Upper lobe of left lung (tissue), 6 donors: ENCODE data around the gene RPL27. TPM values are rescaled to one million over a fixed set of nuclear protein-coding genes. Genes with fewer than 3 reads are reported as not detected.

Experiments used
- ATAC-seq, 2 donors: fragments of 200-7000 bp; cut with Tn5 transposase; one replicate each; pipeline ENCODE4 v1.9.1; 2022; ENCODE audit warnings: mild to moderate bottlenecking in 2 of 2, moderate library complexity in 2 of 2; ENCODE audit not compliant: low FRiP score in 2 of 2
- DNase-seq, 2 donors: peaks; one replicate each; pipeline ENCODE4 v3.0.0-alpha.2; 2019 to 2020
- H3K27ac ChIP-seq, 4 donors: fragments of 200-600 bp; sonication (generic); one replicate each; pipeline ENCODE4 v1.5.1; 2016 to 2019
- H3K27me3 ChIP-seq, 4 donors: fragments of 200-600 bp; sonication (generic); one replicate each; pipeline ENCODE4 v1.5.1; 2017 to 2019
- H3K36me3 ChIP-seq, 4 donors: fragments of 200-600 bp; sonication (generic); one replicate each; pipeline ENCODE4 v1.5.1; 2016 to 2019
- H3K4me1 ChIP-seq, 4 donors: fragments of 200-600 bp; sonication (generic); one replicate each; pipeline ENCODE4 v1.5.1; 2018 to 2019
- H3K4me3 ChIP-seq, 4 donors: fragments of 200-600 bp; sonication (generic); one replicate each; pipeline ENCODE4 v1.5.1; 2017 to 2019; ENCODE audit warnings: mild to moderate bottlenecking in 2 of 4, moderate library complexity in 1 of 4
- H3K9me3 ChIP-seq, 4 donors: fragments of 200-600 bp; sonication (generic); one replicate each; pipeline ENCODE4 v1.5.1; 2018 to 2019
- EP300 ChIP-seq, 4 donors: sonication (generic); formaldehyde crosslinking; IDR thresholded peaks; one replicate each; pipeline ENCODE4 v1.5.1; 2017; ENCODE audit warnings: antibody characterized with exemption in 4 of 4, control low read depth in 2 of 4
- POLR2A ChIP-seq, 4 donors: fragments of 450-650 bp; IDR thresholded peaks; one replicate each; pipeline ENCODE4 v1.5.1; 2016 to 2017; ENCODE audit warnings: antibody characterized with exemption in 4 of 4, mild to moderate bottlenecking in 2 of 4
- POLR2AphosphoS5 ChIP-seq, 2 donors: sonication (generic); formaldehyde crosslinking; IDR thresholded peaks; one replicate each; pipeline ENCODE4 v1.5.1; 2017; ENCODE audit warnings: antibody characterized with exemption in 2 of 2
- WGBS, 2 donors: methylation state at CpG; one replicate each; pipeline ENCODE4 v1.1.5; 2017 to 2018; 5-methylcytosine and 5-hydroxymethylcytosine counted together
- small RNA-seq, 4 donors: library from RNA; depleted of rRNA; stranded (forward); fragments of <200 nt; gene quantifications; one replicate each; pipeline ENCODE3, GENCODE V24; 2016
- total RNA-seq, 6 donors: library from RNA; depleted of rRNA in 4 of 6; stranded (reverse); fragments of >200 nt in 4 of 6; gene quantifications; one replicate each; pipeline versions ENCODE4 v1.1.0 to v1.2.1, GENCODE V29; 2016 to 2021
- TF ChIP-seq, protein P1 (sequence below), 6 experiments: fragments of 450-650 bp in 4 of 6; fragments of 200-600 bp in 2 of 6; sonication (generic) in 2 of 6; IDR thresholded peaks; one replicate each; pipeline ENCODE4 v1.5.1; 2016 to 2019; ENCODE audit warnings: antibody characterized with exemption in 6 of 6
- donor health status: DM: no; HTN: no; CAD: no; lungs with moderate emphysema.
- donor health status: DM: no; HTN: yes; CAD: no; lungs with severe emphysema.

Gene RPL27
- total RNA-seq, 6 donors from 2014 or later, result 534 to 1,192 (median 783) TPM

DNA sequence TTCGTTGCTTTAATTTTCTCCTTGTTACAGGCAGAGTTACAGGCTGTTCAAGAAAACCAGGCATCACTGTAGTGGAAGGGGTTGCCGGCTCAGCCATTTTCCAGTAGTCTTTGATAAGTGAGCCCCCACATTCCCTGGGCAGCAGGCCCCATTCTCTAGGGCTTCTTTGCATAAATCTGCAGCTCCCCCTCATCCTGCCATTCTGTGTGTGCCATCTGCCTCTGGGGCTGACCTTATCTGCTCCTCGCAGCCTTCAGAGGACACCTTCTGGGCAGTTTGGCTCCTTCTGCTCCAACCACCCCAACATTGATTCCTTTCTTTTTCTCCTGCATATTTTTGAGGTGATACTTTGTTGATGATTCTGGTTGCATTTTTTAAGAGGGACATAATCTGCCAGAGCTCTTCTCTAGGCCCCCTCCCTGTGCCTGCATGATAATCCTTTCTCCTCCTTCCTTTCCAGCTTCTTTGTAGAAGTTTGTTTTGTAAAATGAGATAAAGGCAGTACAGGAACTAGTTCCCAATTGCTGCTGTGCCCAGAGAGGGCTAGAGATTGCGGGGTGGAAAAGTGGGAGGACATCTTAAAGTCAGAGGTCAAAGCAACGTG lies 43.9 kb downstream of the RPL27 start:
- TF ChIP-seq POLR2AphosphoS5 (IDR thresholded peaks at IDR 0.05) (no peak), POLR2A (IDR thresholded peaks at IDR 0.05) (no peak), EP300 (IDR thresholded peaks at IDR 0.05) (no peak)
- TF ChIP-seq, protein P1, sequence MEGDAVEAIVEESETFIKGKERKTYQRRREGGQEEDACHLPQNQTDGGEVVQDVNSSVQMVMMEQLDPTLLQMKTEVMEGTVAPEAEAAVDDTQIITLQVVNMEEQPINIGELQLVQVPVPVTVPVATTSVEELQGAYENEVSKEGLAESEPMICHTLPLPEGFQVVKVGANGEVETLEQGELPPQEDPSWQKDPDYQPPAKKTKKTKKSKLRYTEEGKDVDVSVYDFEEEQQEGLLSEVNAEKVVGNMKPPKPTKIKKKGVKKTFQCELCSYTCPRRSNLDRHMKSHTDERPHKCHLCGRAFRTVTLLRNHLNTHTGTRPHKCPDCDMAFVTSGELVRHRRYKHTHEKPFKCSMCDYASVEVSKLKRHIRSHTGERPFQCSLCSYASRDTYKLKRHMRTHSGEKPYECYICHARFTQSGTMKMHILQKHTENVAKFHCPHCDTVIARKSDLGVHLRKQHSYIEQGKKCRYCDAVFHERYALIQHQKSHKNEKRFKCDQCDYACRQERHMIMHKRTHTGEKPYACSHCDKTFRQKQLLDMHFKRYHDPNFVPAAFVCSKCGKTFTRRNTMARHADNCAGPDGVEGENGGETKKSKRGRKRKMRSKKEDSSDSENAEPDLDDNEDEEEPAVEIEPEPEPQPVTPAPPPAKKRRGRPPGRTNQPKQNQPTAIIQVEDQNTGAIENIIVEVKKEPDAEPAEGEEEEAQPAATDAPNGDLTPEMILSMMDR (IDR thresholded peaks at IDR 0.05), result no peak
- Histone ChIP-seq H3K36me3 (no peaks in the 10 kb centered on the region), H3K9me3 (no peaks in the 10 kb centered on the region), H3K27ac (no peak overlapping the region), H3K4me3 (no peak overlapping the region), H3K4me1 (no peaks in the 10 kb centered on the region), H3K27me3 (no peaks in the 10 kb centered on the region)
- ATAC-seq, result no peak
- 84 to 86% methylated on average over 5 of the region's 5 CpGs for WGBS, 2 donors
- DNase-seq, result no peak

DNA sequence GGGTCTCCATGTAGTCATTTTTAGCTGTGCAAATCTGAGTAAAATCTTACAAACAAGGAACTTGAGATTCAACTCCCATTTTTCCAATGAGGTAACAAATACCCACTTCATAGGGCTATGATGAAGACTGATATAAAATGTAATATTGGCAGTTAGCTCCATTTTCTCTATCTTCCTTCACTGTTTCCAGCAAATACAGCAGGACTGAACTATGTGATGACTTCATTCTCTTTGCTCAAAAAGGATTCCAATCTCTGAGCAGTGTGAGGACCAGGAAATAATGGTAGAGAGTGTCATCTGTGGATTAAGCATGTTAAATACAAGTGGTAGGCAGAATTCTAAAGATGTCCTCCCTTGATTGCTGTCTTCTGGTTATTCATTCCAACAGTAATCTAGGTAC lies 45.1 kb downstream of the RPL27 start:
- no peaks in the 10 kb centered on the region for H3K9me3 ChIP-seq
- ATAC-seq, result peak in 1 of 2 donors; percentile 61
- TF ChIP-seq POLR2A (IDR thresholded peaks at IDR 0.05) (no peak), POLR2AphosphoS5 (IDR thresholded peaks at IDR 0.05) (no peak), EP300 (IDR thresholded peaks at IDR 0.05) (no peak)
- TF ChIP-seq, protein P1 (IDR thresholded peaks at IDR 0.05), result no peak

DNA sequence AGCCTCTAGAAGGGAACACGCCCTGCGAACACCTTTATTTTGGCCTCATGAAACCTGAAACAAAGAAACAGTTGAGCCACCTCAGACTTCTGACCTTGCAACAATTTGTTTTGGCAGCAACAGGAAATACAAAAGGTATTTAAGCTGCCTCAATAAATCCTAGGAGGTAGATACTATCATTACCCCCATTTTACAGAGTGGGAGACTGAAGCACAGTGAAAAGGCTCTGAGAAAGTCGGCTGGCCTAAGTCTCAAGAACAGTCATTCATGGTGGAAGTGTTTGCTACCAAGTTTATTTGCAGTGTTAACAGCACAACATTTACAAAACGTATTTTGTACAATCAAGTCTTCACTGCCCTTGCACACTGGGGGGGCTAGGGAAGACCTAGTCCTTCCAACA lies 45.8 kb downstream of the RPL27 start:
- TF ChIP-seq POLR2AphosphoS5 (IDR thresholded peaks at IDR 0.05), result no peak
- no peak for TF ChIP-seq POLR2A (IDR thresholded peaks at IDR 0.05)
- TF ChIP-seq, protein P1 (IDR thresholded peaks at IDR 0.05), result no peak
- no peak for TF ChIP-seq EP300 (IDR thresholded peaks at IDR 0.05)
- Histone ChIP-seq H3K27me3 (no peaks in the 10 kb centered on the region), H3K4me1 (no peaks in the 10 kb centered on the region), H3K36me3 (no peaks in the 10 kb centered on the region), H3K4me3 (no peak overlapping the region), H3K27ac (no peak overlapping the region), H3K9me3 (no peaks in the 10 kb centered on the region)
- no peak for DNase-seq
- ATAC-seq, result no peak
- WGBS, 2 donors, result 88 to 95% methylated on average over 4 of the region's 4 CpGs

More for the DNA sequence above, 45.1 kb downstream of the RPL27 start:
- H3K36me3 ChIP-seq, result no peaks in the 10 kb centered on the region
- no peaks in the 10 kb centered on the region for H3K27me3 ChIP-seq
- H3K4me3 ChIP-seq, result no peak overlapping the region
- no peaks in the 10 kb centered on the region for H3K4me1 ChIP-seq
- H3K27ac ChIP-seq, result no peak overlapping the region
- no peak for DNase-seq

DNA sequence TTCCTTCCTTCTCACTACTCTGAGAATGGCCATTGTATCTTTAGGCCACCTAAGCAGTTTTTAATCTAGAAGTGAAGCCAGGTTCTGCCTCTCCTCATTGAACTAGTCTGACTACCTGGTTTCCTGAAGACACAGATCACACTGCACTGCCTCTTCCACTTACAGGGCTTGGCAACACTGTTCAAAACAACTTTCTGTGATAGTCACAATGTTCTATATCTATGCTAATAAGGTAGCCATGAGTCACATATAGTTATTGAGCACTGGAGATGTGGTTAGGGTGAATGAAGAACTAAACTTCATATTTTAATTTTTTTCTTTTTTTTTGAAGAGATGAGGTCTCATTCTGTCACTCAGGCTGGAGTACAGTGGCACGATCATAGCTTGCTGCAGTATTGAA lies 53.8 kb downstream of the RPL27 start:
- no peaks in the 10 kb centered on the region for H3K36me3 ChIP-seq
- TF ChIP-seq POLR2A (IDR thresholded peaks at IDR 0.05) (no peak), POLR2AphosphoS5 (IDR thresholded peaks at IDR 0.05) (no peak), EP300 (IDR thresholded peaks at IDR 0.05) (no peak)
- TF ChIP-seq, protein P1 (IDR thresholded peaks at IDR 0.05), result no peak
- no peaks in the 10 kb centered on the region for H3K4me1 ChIP-seq
- no peak overlapping the region for H3K27ac ChIP-seq
- WGBS, 2 donors, result 91 to 95% methylated on average over 1 of the region's 1 CpG
- no peaks in the 10 kb centered on the region for H3K9me3 ChIP-seq
- no peak for ATAC-seq
- H3K4me3 ChIP-seq, result no peak overlapping the region
- no peak for DNase-seq
- H3K27me3 ChIP-seq, result no peaks in the 10 kb centered on the region

Small RNAs within 50 kb of the gene (small RNA-seq; reads per million reads assigned to genes)
- 0 reads per million in 4 donors for gene AARSD1

Other genes with a start within 250 kb of the RPL27 start
- 100 to 1,000 TPM in 1 of 6 donors, 10 to 100 TPM in 4, not detected in 1; 12.2 to 120 (median 55.8) TPM for gene RAMP2, start 237.2 kb upstream of the RPL27 start, total RNA-seq
- gene VPS25, start 225.0 kb upstream of the RPL27 start, total RNA-seq, result 10 to 100 TPM; 19.0 to 54.6 (median 36.7) TPM
- gene WNK4, start 217.8 kb upstream of the RPL27 start, total RNA-seq, result 1 to 10 TPM in 1 of 6 donors, under 1 TPM in 3, not detected in 2; 0.15 to 1.8 (median 0.26) TPM
- gene COA3, start 199.7 kb upstream of the RPL27 start, total RNA-seq, result 10 to 100 TPM; 23.3 to 95.3 (median 67.4) TPM
- 1 to 10 TPM in 1 of 6 donors, under 1 TPM in 4, not detected in 1; 0.22 to 1.2 (median 0.39) TPM for gene CNTD1, start 199.6 kb upstream of the RPL27 start, total RNA-seq
- 100 to 1,000 TPM in 3 of 6 donors, 10 to 100 TPM in 3; 83.0 to 167 (median 101) TPM for gene BECN1, start 174.1 kb upstream of the RPL27 start, total RNA-seq
- 100 to 1,000 TPM in 1 of 6 donors, 10 to 100 TPM in 5; 67.5 to 102 (median 75.8) TPM for gene PSME3, start 165.0 kb upstream of the RPL27 start, total RNA-seq
- gene AOC2, start 153.8 kb upstream of the RPL27 start, total RNA-seq, result 1 to 10 TPM; 1.5 to 5.2 (median 2.9) TPM
- 100 to 1,000 TPM in 4 of 6 donors, 10 to 100 TPM in 2; 76.9 to 210 (median 111) TPM for gene AOC3, start 147.2 kb upstream of the RPL27 start, total RNA-seq
- gene G6PC1, start 97.6 kb upstream of the RPL27 start, total RNA-seq, result not detected
- gene AARSD1, start 34.0 kb upstream of the RPL27 start, total RNA-seq, result 10 to 100 TPM; 10.9 to 70.2 (median 23.6) TPM
- 1 to 10 TPM in 2 of 6 donors, under 1 TPM in 3, not detected in 1; 0.11 to 7.3 (median 0.76) TPM for gene PTGES3L, start 18.3 kb upstream of the RPL27 start, total RNA-seq
- gene RUNDC1, start 17.9 kb upstream of the RPL27 start, total RNA-seq, result 10 to 100 TPM; 13.6 to 26.2 (median 17.5) TPM
- 10 to 100 TPM; 17.8 to 69.0 (median 45.4) TPM for gene IFI35, start 8.4 kb downstream of the RPL27 start, total RNA-seq
- gene VAT1, start 24.0 kb downstream of the RPL27 start, total RNA-seq, result 100 to 1,000 TPM; 122 to 343 (median 222) TPM
- gene RND2, start 26.8 kb downstream of the RPL27 start, total RNA-seq, result 1 to 10 TPM in 1 of 6 donors, under 1 TPM in 3, not detected in 2; 0.15 to 2.0 (median 0.47) TPM
- 10 to 100 TPM in 3 of 6 donors, 1 to 10 TPM in 3; 4.3 to 15.7 (median 8.0) TPM for gene BRCA1, start 126.9 kb downstream of the RPL27 start, total RNA-seq
- 10 to 100 TPM; 52.4 to 95.5 (median 76.5) TPM for gene NBR1, start 172.8 kb downstream of the RPL27 start, total RNA-seq
- 10 to 100 TPM in 4 of 6 donors, 1 to 10 TPM in 2; 5.8 to 68.1 (median 16.9) TPM for gene TMEM106A, start 213.5 kb downstream of the RPL27 start, total RNA-seq
- 1 to 10 TPM in 1 of 6 donors, not detected in 5; 8.4 TPM for gene CCDC200, start 230.2 kb downstream of the RPL27 start, total RNA-seq
- 1,000 to 10,000 TPM in 2 of 6 donors, not detected in 4; 5,003 to 8,653 TPM for gene RNU2-1, start 235.6 kb downstream of the RPL27 start, total RNA-seq